Stimulated activated CD4-positive, alpha-beta T cell treated with anti-CD3 and anti-CD28 coated beads, Interleukin-1b, Interleukin-23, amount 100 ng/mL, for 4 hours (primary cell): ENCODE measurements around the gene GAPDHS.
A peak's percentile ranks its signal among the peaks of the same experiment; 100 is the strongest.

Source experiments
- DNase-seq, 2 donors: peaks; one replicate each; pipeline ENCODE4 v3.0.0-alpha.2; 2020; ENCODE audit warnings: low read depth in 2 of 2

The GAPDHS gene

GRCh38 chr19:35533201-35533821, at the start of gene GAPDHS:
Gene GAPDHS, plus strand, starts transcription at chr19:35533456. Its CDS starts 72 bp downstream, at chr19:35533528.
- DNase-seq = no peak

DNA sequence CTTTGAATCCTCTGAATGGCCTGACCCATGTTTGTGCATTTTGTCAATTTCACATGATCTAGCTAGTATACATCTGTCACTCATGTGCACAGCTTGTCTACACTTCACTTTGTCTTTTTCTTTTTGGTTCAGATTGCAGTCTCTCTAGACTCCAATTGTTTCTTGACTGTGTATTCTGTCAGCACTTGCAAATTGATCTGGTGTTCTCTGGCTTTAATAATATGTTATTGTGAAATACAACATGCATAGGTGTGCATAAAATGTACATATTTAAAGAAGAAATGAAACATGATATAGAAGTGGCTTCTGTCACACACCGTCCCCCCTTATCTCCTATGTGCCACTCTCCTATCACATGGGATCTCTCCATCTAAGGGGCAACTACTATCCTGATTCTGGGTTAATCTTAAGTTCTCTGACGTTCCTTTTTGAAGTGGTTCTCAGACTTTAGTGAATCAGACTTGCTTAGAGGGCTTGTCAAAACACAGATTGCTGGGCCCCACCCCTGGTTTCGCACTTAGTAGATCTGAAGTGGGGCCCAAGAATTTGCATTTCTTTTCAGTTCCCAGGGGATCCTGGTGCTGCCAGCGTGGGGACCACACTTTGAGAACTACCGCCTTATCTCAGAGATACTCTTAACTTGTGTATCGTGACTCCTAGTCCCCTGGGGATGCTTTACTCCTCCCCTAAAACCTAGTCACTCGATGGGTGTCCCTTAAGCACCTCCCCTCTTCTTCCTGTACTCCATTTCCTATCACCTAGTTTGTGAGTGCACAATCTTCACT, 48.8 kb upstream of the GAPDHS start:
- DNase-seq = no peak

GRCh38 chr19:35486268-35486708, 47.0 kb upstream of the GAPDHS start:
- no peak for DNase-seq

- no peak for DNase-seq
Observed at GRCh38 chr19:35487656-35488182, 45.5 kb upstream of the GAPDHS start.

- no peak for DNase-seq
Observed at GRCh38 chr19:35488677-35489076, 44.6 kb upstream of the GAPDHS start.

- no peak for DNase-seq
Observed at GRCh38 chr19:35490364-35490763, 42.9 kb upstream of the GAPDHS start, which contains the start of gene KRTDAP. Gene KRTDAP, minus strand, starts transcription at chr19:35490464. Its CDS starts 22 bp downstream, at chr19:35490442.

DNA sequence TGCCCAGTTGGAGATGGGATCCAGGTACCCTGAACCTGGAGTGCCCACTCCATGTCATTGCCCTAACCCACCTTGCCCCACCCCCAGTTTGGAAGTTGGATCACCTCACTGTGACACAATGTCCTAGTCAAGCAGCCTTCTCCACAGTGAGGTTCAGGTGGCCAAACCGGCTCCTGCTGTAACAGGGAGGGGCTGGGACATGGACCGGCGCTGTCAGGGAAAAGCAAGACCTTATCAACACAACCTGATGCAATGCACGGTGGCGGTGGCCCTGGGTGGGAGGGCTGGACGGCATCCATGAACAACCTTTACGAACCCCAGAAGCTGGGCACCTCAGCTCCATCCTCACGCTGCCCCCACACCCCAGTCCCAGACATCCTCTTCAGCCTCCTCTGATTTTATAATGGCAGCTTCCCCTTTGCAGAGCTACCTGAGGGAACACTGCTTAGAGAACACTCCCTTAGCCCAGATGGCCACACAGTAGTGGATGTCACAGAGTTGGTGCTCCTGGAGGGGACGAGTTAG, 41.4 kb upstream of the GAPDHS start:
- no peak for DNase-seq

GRCh38 chr19:35493971-35494370, 39.3 kb upstream of the GAPDHS start:
- DNase-seq = no peak

- DNase-seq = peak; percentile 75 to 85
Observed at GRCh38 chr19:35495107-35496064, 37.9 kb upstream of the GAPDHS start.

DNA sequence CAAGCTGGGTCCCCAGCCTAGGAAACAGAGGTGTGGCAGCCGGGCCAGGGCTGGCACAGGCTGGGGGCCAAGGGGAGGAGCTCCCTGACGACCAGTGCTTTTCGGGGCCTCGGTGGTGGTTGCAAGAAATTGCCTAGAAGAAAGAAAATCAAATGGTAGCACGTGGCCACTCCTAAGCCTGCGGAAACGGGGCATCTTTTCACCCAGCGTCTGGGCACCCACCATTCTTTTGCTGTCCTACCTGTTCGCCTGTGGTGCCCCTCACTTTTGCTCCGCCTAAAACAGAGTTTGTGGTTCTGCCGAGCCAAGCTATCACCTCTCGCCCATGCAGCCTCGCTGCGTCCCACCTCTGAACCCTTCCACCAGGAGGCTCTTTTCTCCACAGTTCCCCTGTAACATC, 35.9 kb upstream of the GAPDHS start:
- no peak for DNase-seq

GRCh38 chr19:35498220-35498619, 35.0 kb upstream of the GAPDHS start:
- no peak for DNase-seq

GRCh38 chr19:35498984-35499527, 34.2 kb upstream of the GAPDHS start:
- DNase-seq = no peak

DNA sequence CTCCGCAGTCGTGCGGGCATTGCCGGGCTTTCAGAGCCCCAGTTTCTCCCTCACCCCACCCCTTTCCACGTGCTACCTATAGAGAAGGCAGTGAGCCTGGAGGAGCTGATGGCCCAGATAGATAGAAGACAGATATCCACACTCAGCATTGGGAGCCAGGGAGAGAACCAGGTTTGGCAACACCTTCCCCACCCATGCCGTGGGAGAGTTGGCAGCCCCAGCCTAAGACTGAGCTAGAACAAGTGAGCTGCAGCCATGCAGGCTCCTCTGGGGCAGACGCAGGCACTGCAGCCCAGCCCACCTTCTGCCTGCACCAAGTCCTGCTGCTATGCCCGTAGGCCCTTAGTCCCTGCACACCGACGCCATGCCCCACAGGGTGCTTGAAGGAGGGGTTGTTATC, 32.6 kb upstream of the GAPDHS start:
- DNase-seq = no peak

- DNase-seq = no peak
Observed at GRCh38 chr19:35501684-35502083, 31.6 kb upstream of the GAPDHS start.

DNA sequence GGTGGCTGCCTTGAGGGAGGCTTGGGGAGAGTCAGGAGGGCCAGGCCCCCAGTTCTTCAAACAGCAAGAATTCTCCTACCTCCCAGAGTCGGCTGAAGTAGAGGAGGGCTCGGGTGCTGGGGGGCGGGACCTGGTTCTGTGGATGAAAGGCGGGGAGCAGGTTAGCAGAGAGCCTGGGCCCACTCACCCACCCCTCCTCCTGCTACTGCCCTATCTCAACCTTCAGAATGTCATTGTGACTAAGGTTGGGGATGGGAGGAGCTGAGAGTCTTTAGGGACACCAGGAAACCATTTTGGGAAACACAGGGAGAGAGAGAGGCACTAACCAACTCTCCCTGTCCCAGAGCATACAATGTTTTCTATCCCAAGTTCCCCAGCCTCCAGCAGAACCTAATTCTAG, 30.5 kb upstream of the GAPDHS start:
- no peak for DNase-seq

GRCh38 chr19:35506011-35506410, 27.2 kb upstream of the GAPDHS start:
- DNase-seq = no peak

GRCh38 chr19:35507561-35507960, 25.7 kb upstream of the GAPDHS start:
- DNase-seq = no peak

GRCh38 chr19:35508129-35508528, 25.1 kb upstream of the GAPDHS start:
- DNase-seq = no peak

- DNase-seq = peak; percentile 15
Observed at GRCh38 chr19:35509018-35509652, 24.1 kb upstream of the GAPDHS start.

DNA sequence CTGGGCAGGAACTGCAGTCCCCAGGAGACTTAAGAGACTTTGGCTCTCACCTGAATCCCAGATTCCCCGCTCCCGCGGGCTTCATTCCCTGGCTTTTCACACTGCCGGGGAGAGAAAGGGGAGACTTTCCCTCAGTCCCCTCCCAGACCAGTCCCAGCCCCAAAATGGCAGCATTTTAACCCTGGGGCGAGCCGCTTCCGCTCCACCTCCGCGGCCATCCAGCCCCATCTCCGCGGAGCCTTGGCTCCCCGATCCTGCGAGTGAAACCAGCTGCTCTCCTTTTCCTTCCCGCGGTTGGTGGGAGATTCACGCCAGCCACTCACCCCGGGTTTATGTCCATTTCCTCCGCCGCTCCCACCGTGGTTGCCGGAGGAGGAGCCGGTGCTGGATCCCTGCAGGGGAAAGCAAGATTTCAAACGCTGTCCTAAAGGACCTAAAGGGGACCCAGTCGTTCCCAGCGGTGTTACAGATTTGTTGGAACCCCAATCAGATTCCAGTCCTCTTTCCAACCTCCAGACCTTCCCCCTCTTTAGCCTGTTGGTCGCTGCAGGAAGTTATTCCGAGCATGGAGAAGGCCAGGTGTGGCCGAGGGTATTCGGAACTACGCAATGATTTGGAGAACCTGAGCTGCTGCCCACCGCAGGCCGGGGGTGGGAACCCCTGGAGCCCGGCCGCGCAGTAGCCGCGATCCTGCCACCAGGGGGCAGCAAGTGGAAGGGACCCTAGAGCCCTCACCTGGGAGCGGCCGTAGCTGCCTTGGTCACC, 23.2 kb upstream of the GAPDHS start:
- DNase-seq = peak; percentile 63 to 74
